HG03442 (cell line): ENCODE results near the gene ITPKB.
A peak's percentile ranks its signal among the peaks of the same experiment; 100 is the strongest.
"Not testable (repeated sequence)": the region's sequence is repeated elsewhere in the genome, so short reads cannot be mapped to it uniquely, and the experiment has no call there.

Experiments used
- ATAC-seq: cut with Tn5 transposase; IDR thresholded peaks from one replicate; pipeline ENCODE4 v1.9.1; 2021; ENCODE audit warnings: mild to moderate bottlenecking, moderate library complexity; ENCODE audit not compliant: unreplicated experiment

The ITPKB gene

GRCh38 chr1:226629210-226629895 is 109.7 kb downstream of the ITPKB start:
- ATAC-seq, result no peak

GRCh38 chr1:226628612-226629155 is 110.4 kb downstream of the ITPKB start:
- ATAC-seq, result no peak

- no peak for ATAC-seq
Observed at GRCh38 chr1:226627924-226628611, 111.0 kb downstream of the ITPKB start.

GRCh38 chr1:226627050-226627755 is 111.9 kb downstream of the ITPKB start:
- ATAC-seq, result no peak

- peak; percentile 64 for ATAC-seq
Observed at GRCh38 chr1:226626577-226626956, 112.5 kb downstream of the ITPKB start.

GRCh38 chr1:226625832-226626576 is 113.1 kb downstream of the ITPKB start:
- peak; percentile 26 for ATAC-seq

GRCh38 chr1:226625326-226625725 is 113.8 kb downstream of the ITPKB start:
- ATAC-seq, result no peak

- no peak for ATAC-seq
Observed at GRCh38 chr1:226624526-226624925, 114.6 kb downstream of the ITPKB start.

GRCh38 chr1:226622012-226622411 is 117.1 kb downstream of the ITPKB start:
- ATAC-seq, result no peak

- ATAC-seq, result no peak
Observed at GRCh38 chr1:226619031-226619430, 120.1 kb downstream of the ITPKB start.

GRCh38 chr1:226618380-226618779 is 120.7 kb downstream of the ITPKB start:
- ATAC-seq, result no peak

- not testable (repeated sequence) for ATAC-seq
Observed at GRCh38 chr1:226617719-226618118, 121.4 kb downstream of the ITPKB start.

- no peak for ATAC-seq
Observed at GRCh38 chr1:226617109-226617508, 122.0 kb downstream of the ITPKB start.

GRCh38 chr1:226616636-226617035 is 122.4 kb downstream of the ITPKB start:
- ATAC-seq, result no peak

GRCh38 chr1:226615876-226616275 is 123.2 kb downstream of the ITPKB start:
- ATAC-seq, result no peak

GRCh38 chr1:226611980-226612379 is 127.1 kb downstream of the ITPKB start:
- ATAC-seq, result not testable (repeated sequence)

GRCh38 chr1:226611301-226611700 is 127.8 kb downstream of the ITPKB start:
- no peak for ATAC-seq

GRCh38 chr1:226610671-226611070 is 128.4 kb downstream of the ITPKB start:
- no peak for ATAC-seq

GRCh38 chr1:226609836-226610455 is 129.1 kb downstream of the ITPKB start:
- ATAC-seq, result no peak

- ATAC-seq, result no peak
Observed at GRCh38 chr1:226608699-226609505, 130.2 kb downstream of the ITPKB start.
